ENCODE results near the gene MICB. TPM values are rescaled to one million over a fixed set of nuclear protein-coding genes. Genes with fewer than 3 reads are reported as not detected.
A peak's percentile ranks its signal among the peaks of the same experiment; 100 is the strongest.

Gene MICB
- total RNA-seq (2021) (26.9 to 37.0 TPM (median 27.0 TPM) in 3 replicates), Bru-seq, nascent RNA (percentile 74 among the genes with signal in this experiment)
- long read RNA-seq, experiment 1, transcript MICB-201 (6 exons, 2,446 nt), result major isoform, 27 of 57 reads
- long read RNA-seq, experiment 1, transcript MICB-204 (6 exons, 2,411 nt), result minor isoform, 13 of 57 reads
- long read RNA-seq, experiment 1, partial matches to known transcripts, result 9 of 57 reads
- long read RNA-seq, experiment 1, other reads (novel, unspliced or antisense), result 8 of 57 reads
- long read RNA-seq, experiment 2, transcript MICB-201 (6 exons, 2,446 nt), result major isoform, 19 of 35 reads
- long read RNA-seq, experiment 2, partial matches to known transcripts, result 14 of 35 reads
- long read RNA-seq, experiment 2, other reads (novel, unspliced or antisense), result 2 of 35 reads
- long read RNA-seq, experiment 3, transcript MICB-201 (6 exons, 2,446 nt), result major isoform, 5 of 9 reads
- long read RNA-seq, experiment 3, partial matches to known transcripts, result 1 of 9 reads
- long read RNA-seq, experiment 3, other reads (novel, unspliced or antisense), result 0 of 9 reads

DNA sequence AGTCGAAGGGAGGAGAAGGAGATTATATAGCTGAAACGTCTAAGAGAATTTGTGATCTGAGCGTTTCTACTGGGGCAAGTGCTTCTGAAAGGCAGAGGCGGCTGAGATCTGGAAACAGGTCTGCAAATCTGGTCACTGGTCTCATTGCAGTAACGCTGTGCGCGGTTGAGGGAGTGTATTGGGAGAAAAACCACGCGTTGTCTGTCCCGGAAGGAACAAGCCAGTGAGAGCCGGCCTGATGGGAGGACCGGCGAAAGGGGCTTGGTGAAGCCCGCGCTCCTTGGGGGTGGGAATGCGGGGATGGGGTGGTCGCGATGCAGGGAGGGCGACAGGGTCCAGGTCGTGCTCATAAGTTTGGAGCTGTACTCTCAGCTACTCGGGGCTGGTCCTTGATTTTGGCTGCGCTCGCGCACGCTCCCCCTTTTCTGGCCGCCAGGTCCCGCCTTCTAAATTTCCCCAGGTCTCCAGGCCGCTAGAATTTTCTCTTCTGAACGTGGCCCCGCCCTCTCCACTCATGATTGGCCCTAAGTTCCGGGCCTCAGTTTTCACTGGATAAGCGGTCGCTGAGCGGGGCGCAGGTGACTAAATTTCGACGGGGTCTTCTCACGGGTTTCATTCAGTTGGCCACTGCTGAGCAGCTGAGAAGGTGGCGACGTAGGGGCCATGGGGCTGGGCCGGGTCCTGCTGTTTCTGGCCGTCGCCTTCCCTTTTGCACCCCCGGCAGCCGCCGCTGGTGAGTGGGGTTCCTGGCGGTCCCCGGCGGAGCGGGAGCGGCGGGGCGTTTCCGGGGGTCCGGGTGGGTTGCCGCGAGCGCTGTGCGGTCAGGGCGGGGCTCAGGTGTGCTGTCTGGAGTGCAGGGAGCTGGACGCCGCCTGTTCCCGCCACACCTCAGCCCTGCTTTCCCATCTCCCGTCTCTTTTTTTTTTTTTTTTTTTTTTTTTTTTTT lies at the start of gene MICB:
MICB (plus strand) TSS at position 615 of the 946 bp plus-strand sequence; CDS start at position 664, 49 bp downstream.
- ATAC-seq, result peak; percentile 69
- peak within 1 kb of the TSS; percentile 94 for H3K27ac Mint-ChIP-seq
- ChIA-PET CTCF (interaction anchor here (0.6 to 2.1 kb wide), 13 partner anchors 31 to 131 kb away, joined by 3 to 12 read pairs (median 4); partner anchors contain the start of genes ATP6V1G2 and MCCD1), POLR2A (interaction anchor here (0.6 to 3.2 kb wide), 8 partner anchors 16 to 242 kb away, joined by 3 to 22 read pairs (median 4); partner anchors contain the start of genes ATP6V1G2, DDX39B, MCCD1 and MICA)
- no peaks in the 10 kb centered on the region for H3K9me3 Mint-ChIP-seq
- DNase-seq (ENCODE audit: low spot score), result peak; percentile 91
- peaks cover 54% of the 10 kb centered on the region for H3K4me1 Mint-ChIP-seq
- no peaks in the 10 kb centered on the region for H3K36me3 Mint-ChIP-seq
- H3K27me3 Mint-ChIP-seq (ENCODE audit: low read depth), result peaks cover 30% of the 10 kb centered on the region
- peak within 1 kb of the TSS; percentile 100 for H3K4me3 Mint-ChIP-seq
- TF ChIP-seq OVOL2 (CRISPR knock-in tag; IDR thresholded peaks at IDR 0.05; ENCODE audit: borderline replicate concordance) (no peak), ELF4 (CRISPR knock-in tag; IDR thresholded peaks at IDR 0.05; ENCODE audit: low read depth) (no peak), KAT7 (CRISPR knock-in tag; IDR thresholded peaks at IDR 0.05; ENCODE audit: borderline replicate concordance) (no peak), PRRX2 (CRISPR knock-in tag; IDR thresholded peaks at IDR 0.05) (no peak), NR1H2 (CRISPR knock-in tag; IDR thresholded peaks at IDR 0.05) (no peak), CREM (CRISPR knock-in tag; IDR thresholded peaks at IDR 0.05) (no peak), JAZF1 (CRISPR knock-in tag; IDR thresholded peaks at IDR 0.05) (no peak), FOXK1 (CRISPR knock-in tag; IDR thresholded peaks at IDR 0.05) (no peak), ZNF263 (CRISPR knock-in tag; IDR thresholded peaks at IDR 0.05; ENCODE audit: low read depth) (no peak), ATF6 (CRISPR knock-in tag; IDR thresholded peaks at IDR 0.05) (no peak), ZNF425 (CRISPR knock-in tag; conservative IDR thresholded peaks at IDR 0.05) (no peak), ZNF121 (CRISPR knock-in tag; IDR thresholded peaks at IDR 0.05) (no peak), IRF1 (CRISPR knock-in tag; IDR thresholded peaks at IDR 0.05) (no peak), ZNF219 (CRISPR knock-in tag; IDR thresholded peaks at IDR 0.05; ENCODE audit: borderline replicate concordance) (no peak), NFE2L1 (CRISPR knock-in tag; IDR thresholded peaks at IDR 0.05) (peak; percentile 50; the same call in 1 of the 2 replicates), ETV6 (CRISPR knock-in tag; IDR thresholded peaks at IDR 0.05) (0 out of 2 replicates have a peak, but pooled peaks have one; percentile 22), NR2C2 (CRISPR knock-in tag; IDR thresholded peaks at IDR 0.05) (no peak), RORB (CRISPR knock-in tag; IDR thresholded peaks at IDR 0.05) (no peak), IRF2 (CRISPR knock-in tag; IDR thresholded peaks at IDR 0.05; ENCODE audit: borderline replicate concordance, low read depth) (no peak), TP53 (CRISPR knock-in tag; IDR thresholded peaks at IDR 0.05) (no peak), TEAD1 (CRISPR knock-in tag; IDR thresholded peaks at IDR 0.05) (no peak)
- TF ChIP-seq, protein P1, sequence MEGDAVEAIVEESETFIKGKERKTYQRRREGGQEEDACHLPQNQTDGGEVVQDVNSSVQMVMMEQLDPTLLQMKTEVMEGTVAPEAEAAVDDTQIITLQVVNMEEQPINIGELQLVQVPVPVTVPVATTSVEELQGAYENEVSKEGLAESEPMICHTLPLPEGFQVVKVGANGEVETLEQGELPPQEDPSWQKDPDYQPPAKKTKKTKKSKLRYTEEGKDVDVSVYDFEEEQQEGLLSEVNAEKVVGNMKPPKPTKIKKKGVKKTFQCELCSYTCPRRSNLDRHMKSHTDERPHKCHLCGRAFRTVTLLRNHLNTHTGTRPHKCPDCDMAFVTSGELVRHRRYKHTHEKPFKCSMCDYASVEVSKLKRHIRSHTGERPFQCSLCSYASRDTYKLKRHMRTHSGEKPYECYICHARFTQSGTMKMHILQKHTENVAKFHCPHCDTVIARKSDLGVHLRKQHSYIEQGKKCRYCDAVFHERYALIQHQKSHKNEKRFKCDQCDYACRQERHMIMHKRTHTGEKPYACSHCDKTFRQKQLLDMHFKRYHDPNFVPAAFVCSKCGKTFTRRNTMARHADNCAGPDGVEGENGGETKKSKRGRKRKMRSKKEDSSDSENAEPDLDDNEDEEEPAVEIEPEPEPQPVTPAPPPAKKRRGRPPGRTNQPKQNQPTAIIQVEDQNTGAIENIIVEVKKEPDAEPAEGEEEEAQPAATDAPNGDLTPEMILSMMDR (IDR thresholded peaks at IDR 0.05), result no peak
- TF ChIP-seq, protein P2, sequence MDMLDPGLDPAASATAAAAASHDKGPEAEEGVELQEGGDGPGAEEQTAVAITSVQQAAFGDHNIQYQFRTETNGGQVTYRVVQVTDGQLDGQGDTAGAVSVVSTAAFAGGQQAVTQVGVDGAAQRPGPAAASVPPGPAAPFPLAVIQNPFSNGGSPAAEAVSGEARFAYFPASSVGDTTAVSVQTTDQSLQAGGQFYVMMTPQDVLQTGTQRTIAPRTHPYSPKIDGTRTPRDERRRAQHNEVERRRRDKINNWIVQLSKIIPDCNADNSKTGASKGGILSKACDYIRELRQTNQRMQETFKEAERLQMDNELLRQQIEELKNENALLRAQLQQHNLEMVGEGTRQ (CRISPR knock-in tag; IDR thresholded peaks at IDR 0.05), result peak; percentile 58; the same call in 1 of the 2 replicates
- TF ChIP-seq, protein P3, sequence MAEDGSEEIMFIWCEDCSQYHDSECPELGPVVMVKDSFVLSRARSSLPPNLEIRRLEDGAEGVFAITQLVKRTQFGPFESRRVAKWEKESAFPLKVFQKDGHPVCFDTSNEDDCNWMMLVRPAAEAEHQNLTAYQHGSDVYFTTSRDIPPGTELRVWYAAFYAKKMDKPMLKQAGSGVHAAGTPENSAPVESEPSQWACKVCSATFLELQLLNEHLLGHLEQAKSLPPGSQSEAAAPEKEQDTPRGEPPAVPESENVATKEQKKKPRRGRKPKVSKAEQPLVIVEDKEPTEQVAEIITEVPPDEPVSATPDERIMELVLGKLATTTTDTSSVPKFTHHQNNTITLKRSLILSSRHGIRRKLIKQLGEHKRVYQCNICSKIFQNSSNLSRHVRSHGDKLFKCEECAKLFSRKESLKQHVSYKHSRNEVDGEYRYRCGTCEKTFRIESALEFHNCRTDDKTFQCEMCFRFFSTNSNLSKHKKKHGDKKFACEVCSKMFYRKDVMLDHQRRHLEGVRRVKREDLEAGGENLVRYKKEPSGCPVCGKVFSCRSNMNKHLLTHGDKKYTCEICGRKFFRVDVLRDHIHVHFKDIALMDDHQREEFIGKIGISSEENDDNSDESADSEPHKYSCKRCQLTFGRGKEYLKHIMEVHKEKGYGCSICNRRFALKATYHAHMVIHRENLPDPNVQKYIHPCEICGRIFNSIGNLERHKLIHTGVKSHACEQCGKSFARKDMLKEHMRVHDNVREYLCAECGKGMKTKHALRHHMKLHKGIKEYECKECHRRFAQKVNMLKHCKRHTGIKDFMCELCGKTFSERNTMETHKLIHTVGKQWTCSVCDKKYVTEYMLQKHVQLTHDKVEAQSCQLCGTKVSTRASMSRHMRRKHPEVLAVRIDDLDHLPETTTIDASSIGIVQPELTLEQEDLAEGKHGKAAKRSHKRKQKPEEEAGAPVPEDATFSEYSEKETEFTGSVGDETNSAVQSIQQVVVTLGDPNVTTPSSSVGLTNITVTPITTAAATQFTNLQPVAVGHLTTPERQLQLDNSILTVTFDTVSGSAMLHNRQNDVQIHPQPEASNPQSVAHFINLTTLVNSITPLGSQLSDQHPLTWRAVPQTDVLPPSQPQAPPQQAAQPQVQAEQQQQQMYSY (CRISPR knock-in tag; IDR thresholded peaks at IDR 0.05), result peak; percentile 24; the same call in 1 of the 2 replicates
